Karpas-422 (cell line): Measurements from ENCODE around the gene CLEC2D. TPM values are rescaled to one million over a fixed set of nuclear protein-coding genes. Genes with fewer than 3 reads are reported as not detected.
"Not testable (repeated sequence)": the region's sequence is repeated elsewhere in the genome, so short reads cannot be mapped to it uniquely, and the experiment has no call there.

Source experiments
- DNase-seq: peaks from one replicate; pipeline ENCODE4 v3.0.0-alpha.2; 2015
- H2AFZ ChIP-seq: fragments of 200-600 bp; sonication (generic); 2 replicates; pipeline ENCODE4 v1.6.1; 2014; ENCODE audit warnings: antibody characterized with exemption, low read length, mixed read lengths
- H3K27ac ChIP-seq: fragments of 200-600 bp; sonication (generic); 2 replicates; pipeline ENCODE4 v1.5.1; 2014; ENCODE audit warnings: mild to moderate bottlenecking, low read length, moderate library complexity
- H3K27me3 ChIP-seq: fragments of 200-600 bp; sonication (generic); 2 replicates; pipeline ENCODE4 v1.6.1; 2014; ENCODE audit warnings: low read length, mixed read lengths
- H3K36me3 ChIP-seq: fragments of 200-600 bp; sonication (generic); 2 replicates; pipeline ENCODE4 v1.6.1; 2014; ENCODE audit warnings: low read length, mixed read lengths; ENCODE audit not compliant: insufficient read depth
- H3K4me1 ChIP-seq: fragments of 200-600 bp; sonication (generic); 2 replicates; pipeline ENCODE4 v1.6.1; 2014; ENCODE audit warnings: mild to moderate bottlenecking, low read length, mixed read lengths
- H3K4me2 ChIP-seq: fragments of 200-600 bp; sonication (generic); 2 replicates; pipeline ENCODE4 v1.6.1; 2014; ENCODE audit warnings: low read length, low read depth, mild to moderate bottlenecking; ENCODE audit not compliant: poor library complexity, severe bottlenecking
- H3K4me3 ChIP-seq: fragments of 200-600 bp; sonication (generic); 2 replicates; pipeline ENCODE4 v1.5.1; 2014; ENCODE audit warnings: mild to moderate bottlenecking, antibody characterized with exemption, low read length, mixed read lengths
- H3K79me2 ChIP-seq: fragments of 200-600 bp; sonication (generic); 2 replicates; pipeline ENCODE4 v1.6.1; 2014; ENCODE audit warnings: mild to moderate bottlenecking, low read length, mixed read lengths
- H3K9ac ChIP-seq: fragments of 200-600 bp; sonication (generic); 2 replicates; pipeline ENCODE4 v1.6.0; 2014; ENCODE audit warnings: low read length
- H3K9me2 ChIP-seq: fragments of 200-600 bp; sonication (generic), shearing (Covaris generic); replicated peaks from 2 replicates; pipeline ENCODE4 v1.6.0; 2014; ENCODE audit warnings: mild to moderate bottlenecking, low read length, moderate library complexity; ENCODE audit not compliant: insufficient read depth
- H3K9me3 ChIP-seq: fragments of 300-700, 200-600 bp; sonication (generic); 2 replicates; pipeline ENCODE4 v1.6.1; 2014; ENCODE audit warnings: low read length, mixed read lengths
- H4K20me1 ChIP-seq: fragments of 200-600 bp; sonication (generic); 2 replicates; pipeline ENCODE4 v1.6.1; 2014; ENCODE audit warnings: mild to moderate bottlenecking, antibody characterized with exemption, low read length, low read depth; ENCODE audit not compliant: insufficient read depth
- total RNA-seq: library from RNA; depleted of rRNA; stranded (reverse); fragments of >200 nt; shearing (Covaris generic); gene quantifications from 2 replicates; pipeline ENCODE4 v1.2.3, GENCODE V29; 2014; ENCODE audit warnings: low replicate concordance

Gene CLEC2D
- total RNA-seq, 1 experiment from 2014 or later, result 3.2 TPM

DNA sequence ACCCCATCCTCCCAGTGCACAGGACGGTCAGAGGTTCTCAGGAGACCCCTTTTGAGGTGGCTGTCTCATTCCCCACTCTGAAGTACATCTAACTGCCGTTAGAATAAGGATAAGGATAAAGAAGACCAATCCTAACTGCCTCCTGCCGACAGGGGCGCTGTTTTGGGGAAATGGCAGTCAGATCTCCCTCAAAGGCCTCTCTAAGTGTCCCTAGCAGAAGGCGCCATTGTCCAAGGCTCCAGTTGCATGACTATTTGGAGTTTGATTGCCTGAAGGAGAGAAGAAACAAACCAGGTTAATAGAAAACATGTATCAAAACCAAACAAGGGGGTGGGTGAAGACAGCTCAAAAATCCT, 32.7 kb upstream of the CLEC2D start:
- DNase-seq, result no peak
- no peaks in the 10 kb centered on the region for H3K4me1 ChIP-seq
- H4K20me1 ChIP-seq, result no peaks in the 10 kb centered on the region
- H3K9me3 ChIP-seq, result no peaks in the 10 kb centered on the region
- no peak overlapping the region for H2AFZ ChIP-seq
- no peak overlapping the region for H3K27ac ChIP-seq
- no peaks in the 10 kb centered on the region for H3K27me3 ChIP-seq
- H3K9me2 ChIP-seq, result no peaks in the 10 kb centered on the region
- H3K4me3 ChIP-seq, result no peak overlapping the region
- H3K79me2 ChIP-seq, result no peaks in the 10 kb centered on the region
- no peak overlapping the region for H3K9ac ChIP-seq
- H3K36me3 ChIP-seq, result no peaks in the 10 kb centered on the region
- H3K4me2 ChIP-seq, result no peak overlapping the region

DNA sequence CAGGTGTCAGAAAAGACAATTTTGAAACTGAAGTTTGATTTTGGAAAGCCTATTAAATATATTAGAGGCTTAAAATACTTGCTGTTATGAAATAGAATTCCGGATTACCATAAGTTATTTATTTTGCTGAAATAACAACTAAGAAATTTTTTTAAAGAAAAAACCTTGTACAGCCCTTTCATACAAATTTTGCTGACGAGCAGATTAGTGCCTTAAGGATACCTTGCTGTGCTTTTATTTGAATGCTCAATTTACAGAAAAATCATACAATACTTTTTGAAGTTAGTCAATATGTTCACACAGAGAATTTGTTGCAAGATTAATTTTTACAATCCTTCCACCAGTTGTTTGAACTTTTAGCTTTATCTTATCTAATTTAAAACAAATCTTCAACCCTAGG, 29.5 kb upstream of the CLEC2D start:
- no peaks in the 10 kb centered on the region for H3K9me2 ChIP-seq
- H3K9ac ChIP-seq, result no peak overlapping the region
- H3K4me3 ChIP-seq, result no peak overlapping the region
- no peak overlapping the region for H2AFZ ChIP-seq
- no peaks in the 10 kb centered on the region for H3K9me3 ChIP-seq
- H4K20me1 ChIP-seq, result no peaks in the 10 kb centered on the region
- H3K4me1 ChIP-seq, result no peaks in the 10 kb centered on the region
- no peak overlapping the region for H3K27ac ChIP-seq
- no peak for DNase-seq
- no peaks in the 10 kb centered on the region for H3K79me2 ChIP-seq
- H3K4me2 ChIP-seq, result no peak overlapping the region
- H3K27me3 ChIP-seq, result no peaks in the 10 kb centered on the region
- H3K36me3 ChIP-seq, result no peaks in the 10 kb centered on the region

DNA sequence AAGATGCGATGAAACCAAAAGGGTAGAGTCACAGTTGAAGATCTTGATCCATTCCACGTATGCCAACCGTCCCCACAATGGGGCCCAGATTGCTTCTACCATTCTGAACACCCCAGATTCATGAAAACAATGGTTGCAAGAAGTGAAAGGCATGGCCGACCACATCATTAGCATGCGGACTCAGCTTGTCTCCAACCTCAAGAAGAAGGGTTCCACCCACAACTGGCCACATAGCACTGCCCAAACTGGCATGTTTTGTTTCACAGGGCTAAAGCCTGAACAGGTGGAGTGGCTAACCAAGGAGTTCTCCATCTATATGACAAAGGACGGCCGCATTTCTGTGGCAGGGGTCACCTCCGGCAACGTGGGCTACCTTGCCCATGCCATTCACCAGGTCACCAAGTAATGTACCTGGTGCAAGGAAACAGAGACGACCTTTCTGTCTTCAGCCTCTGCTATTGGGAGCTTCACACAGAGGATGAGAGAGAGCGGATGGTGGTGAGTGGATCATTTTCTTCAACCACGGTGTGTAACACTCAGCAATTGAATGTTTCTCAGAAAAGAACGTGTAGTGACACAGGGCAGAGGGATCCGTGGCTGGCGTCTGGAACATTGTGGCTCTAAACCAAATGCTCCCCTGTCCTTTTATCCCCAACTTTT, 26.8 kb upstream of the CLEC2D start:
- Histone ChIP-seq H3K27me3 (no peaks in the 10 kb centered on the region), H3K36me3 (no peaks in the 10 kb centered on the region), H4K20me1 (no peaks in the 10 kb centered on the region), H3K27ac (no peak overlapping the region), H3K9me2 (no peaks in the 10 kb centered on the region), H3K9ac (no peak overlapping the region), H3K4me2 (no peak overlapping the region), H3K4me1 (peaks cover 8% of the 10 kb centered on the region), H3K4me3 (no peak overlapping the region), H3K79me2 (no peaks in the 10 kb centered on the region), H2AFZ (no peak overlapping the region), H3K9me3 (no peaks in the 10 kb centered on the region)
- no peak for DNase-seq

DNA sequence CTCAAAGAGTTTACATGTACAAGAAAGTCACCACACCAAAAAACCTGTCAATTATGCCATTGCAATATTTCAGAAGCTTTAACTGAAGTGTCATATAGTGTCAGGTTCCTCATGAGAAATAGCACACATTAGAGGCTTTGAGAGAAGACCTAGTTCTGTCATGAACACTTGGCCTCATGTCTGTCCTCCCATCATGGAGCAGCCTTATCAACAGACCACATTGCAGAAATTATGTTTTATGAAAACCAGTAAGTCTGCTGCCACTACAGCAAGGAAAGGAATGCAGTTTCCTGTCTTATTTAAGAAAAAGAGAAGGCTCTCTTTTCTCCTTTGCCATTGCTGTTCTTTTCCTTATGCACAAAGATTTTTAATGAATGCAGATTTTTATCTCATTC, 26.2 kb upstream of the CLEC2D start:
- no peak overlapping the region for H3K4me3 ChIP-seq
- no peaks in the 10 kb centered on the region for H3K9me2 ChIP-seq
- H3K79me2 ChIP-seq, result no peaks in the 10 kb centered on the region
- no peak overlapping the region for H3K4me2 ChIP-seq
- no peaks in the 10 kb centered on the region for H4K20me1 ChIP-seq
- no peak overlapping the region for H3K27ac ChIP-seq
- DNase-seq, result no peak
- H3K36me3 ChIP-seq, result no peaks in the 10 kb centered on the region
- peaks cover 13% of the 10 kb centered on the region for H3K4me1 ChIP-seq
- no peaks in the 10 kb centered on the region for H3K9me3 ChIP-seq
- H2AFZ ChIP-seq, result no peak overlapping the region
- H3K9ac ChIP-seq, result no peak overlapping the region
- no peaks in the 10 kb centered on the region for H3K27me3 ChIP-seq

DNA sequence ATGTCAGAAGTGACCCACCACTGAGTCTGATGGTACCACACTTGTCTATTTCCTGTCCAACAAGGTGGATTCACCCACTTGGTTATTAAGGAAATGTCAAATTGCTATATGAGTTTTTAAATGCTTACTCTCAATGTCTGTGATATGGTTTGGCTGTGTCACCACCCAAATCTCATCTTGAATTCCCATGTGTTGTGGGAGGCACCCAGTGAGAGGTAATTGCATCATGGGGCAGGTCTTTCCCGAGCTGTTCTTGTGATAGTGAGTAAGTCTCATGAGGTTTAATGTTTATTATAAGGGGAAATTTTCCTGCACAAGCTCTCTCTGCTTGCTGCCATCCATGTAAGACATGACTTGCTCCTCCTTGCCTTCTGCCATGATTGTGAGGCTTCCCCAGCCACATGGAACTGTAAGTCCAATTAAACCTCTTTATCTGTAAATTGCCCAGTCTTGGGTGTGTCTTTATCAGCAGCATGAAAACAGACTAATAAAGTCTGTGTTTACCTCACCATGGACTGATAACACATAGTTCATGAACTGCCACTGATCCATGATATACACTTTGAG, 24.4 kb upstream of the CLEC2D start:
- H3K9me3 ChIP-seq, H3K9ac ChIP-seq, H3K4me3 ChIP-seq, H3K9me2 ChIP-seq, H2AFZ ChIP-seq, H3K27ac ChIP-seq, H3K4me2 ChIP-seq, H3K27me3 ChIP-seq, H3K79me2 ChIP-seq, DNase-seq, H3K36me3 ChIP-seq, H4K20me1 ChIP-seq: not testable (repeated sequence)
- peaks cover 31% of the 10 kb centered on the region for H3K4me1 ChIP-seq

DNA sequence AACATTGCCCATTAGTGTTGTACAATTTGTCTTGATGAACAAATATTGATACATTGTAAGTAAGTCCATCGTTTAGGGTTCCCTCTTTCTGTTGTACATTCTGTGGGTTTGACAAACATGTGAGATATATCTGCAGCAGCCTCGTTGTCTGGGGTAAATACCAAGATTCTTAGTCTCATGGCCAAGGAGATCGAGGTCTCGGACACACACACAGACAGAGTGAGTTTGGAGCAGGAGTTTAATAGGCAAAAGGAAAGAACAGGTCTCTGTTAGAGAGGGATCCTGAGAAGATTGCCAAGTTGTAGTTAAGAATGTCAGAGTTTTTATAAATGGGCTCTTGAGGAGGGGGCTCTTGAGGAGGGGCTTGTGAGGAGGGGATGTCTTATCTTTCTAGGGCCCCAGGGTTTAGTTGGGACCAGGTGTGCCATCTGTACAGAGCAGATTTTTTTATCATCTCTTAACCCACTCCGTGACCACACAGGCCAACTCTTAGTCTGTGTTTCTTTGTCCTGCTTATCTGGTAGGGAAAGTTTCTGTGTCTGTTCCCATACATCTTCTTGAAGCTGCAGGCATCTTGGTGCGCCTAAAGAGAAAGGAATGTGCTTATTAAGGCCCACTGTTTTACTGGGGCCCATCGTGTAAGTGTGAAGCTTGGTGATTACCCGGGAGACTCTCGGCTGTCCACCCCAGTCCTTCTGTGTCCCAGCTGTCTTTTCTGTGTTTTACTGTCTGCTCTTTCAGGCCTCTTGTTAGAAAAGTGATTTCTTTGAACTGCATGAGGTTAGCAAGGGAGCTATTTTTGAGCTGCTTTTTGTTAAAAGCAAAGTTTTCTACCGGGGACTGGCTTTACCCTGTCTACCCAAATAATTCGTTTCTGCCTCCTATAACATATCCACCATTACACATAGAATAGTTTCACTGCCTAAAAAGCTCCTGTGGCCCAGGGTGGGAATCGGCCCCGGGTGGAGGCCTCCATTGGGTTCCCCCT, 22.4 kb upstream of the CLEC2D start:
- Histone ChIP-seq H3K79me2 (no peaks in the 10 kb centered on the region), H3K27me3 (no peaks in the 10 kb centered on the region), H3K4me1 (peaks cover 51% of the 10 kb centered on the region), H3K9ac (peak overlapping the region; percentile 68), H3K4me2 (peak overlapping the region; percentile 67), H3K36me3 (no peaks in the 10 kb centered on the region), H3K4me3 (peak overlapping the region; percentile 64), H3K9me3 (no peaks in the 10 kb centered on the region), H4K20me1 (no peaks in the 10 kb centered on the region), H2AFZ (peak overlapping the region; percentile 90), H3K27ac (peak overlapping the region; percentile 50), H3K9me2 (no peaks in the 10 kb centered on the region)
- DNase-seq, result no peak

DNA sequence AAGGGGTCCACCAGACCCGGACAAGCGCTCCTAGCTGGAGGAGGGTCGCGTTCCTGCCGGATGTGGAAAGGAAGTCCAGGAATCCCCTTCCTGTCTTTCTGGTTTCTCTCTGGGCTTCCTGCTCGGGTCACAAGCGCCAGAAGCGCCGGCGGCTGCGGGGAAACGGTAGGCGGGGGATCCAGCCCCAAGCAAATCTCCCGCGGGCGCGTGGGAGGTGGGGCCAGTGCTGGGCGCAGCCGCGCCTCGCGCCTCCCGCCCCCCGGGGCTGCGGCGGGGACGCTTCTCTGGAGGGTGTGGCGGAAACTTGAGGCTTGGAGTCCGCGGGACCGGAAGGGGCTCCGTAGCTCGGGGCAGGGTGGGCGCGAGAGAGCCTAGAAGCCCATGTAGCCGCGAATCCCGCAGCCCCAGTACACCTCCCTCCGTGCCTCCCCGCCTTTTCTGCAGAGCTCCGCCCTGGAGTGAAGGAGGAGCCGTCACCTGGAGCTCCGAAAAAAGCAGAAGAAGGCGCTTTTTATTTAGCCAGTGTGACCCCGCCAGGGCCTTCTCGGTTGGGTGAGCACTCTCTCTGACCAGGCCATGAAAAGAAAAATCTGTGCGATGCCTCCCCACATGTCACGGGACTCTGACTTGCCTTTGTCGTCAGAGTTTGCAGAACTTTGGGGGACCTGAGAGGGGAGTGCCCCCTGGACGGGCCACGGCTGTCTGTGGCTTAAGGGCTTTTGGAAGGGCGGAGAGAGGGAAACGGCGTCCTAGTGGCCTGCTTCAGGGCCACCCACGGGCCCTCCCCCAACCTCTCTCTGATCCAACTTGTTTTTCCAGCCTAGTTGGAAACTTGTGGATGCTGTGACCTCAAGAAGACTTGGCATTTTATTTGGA, 21.4 kb upstream of the CLEC2D start:
- peak overlapping the region; percentile 80 for H3K27ac ChIP-seq
- no peaks in the 10 kb centered on the region for H3K27me3 ChIP-seq
- no peaks in the 10 kb centered on the region for H4K20me1 ChIP-seq
- H3K9me2 ChIP-seq, result no peaks in the 10 kb centered on the region
- peak overlapping the region; percentile 67 for H3K4me2 ChIP-seq
- no peaks in the 10 kb centered on the region for H3K36me3 ChIP-seq
- H2AFZ ChIP-seq, result peak overlapping the region; percentile 90
- H3K9me3 ChIP-seq, result no peaks in the 10 kb centered on the region
- H3K9ac ChIP-seq, result peak overlapping the region; percentile 68
- DNase-seq, result peak; percentile 89
- peaks cover 54% of the 10 kb centered on the region for H3K4me1 ChIP-seq
- peak overlapping the region; percentile 64 for H3K4me3 ChIP-seq
- no peaks in the 10 kb centered on the region for H3K79me2 ChIP-seq
